OCI-M2 (cell line): ENCODE results near the gene FAM174C.

Experiments
- DNase-seq: peaks from one replicate; lab custom pipeline; 2025; ENCODE audit not compliant: unreplicated experiment; lab: John Stamatoyannopoulos, UW

Gene FAM174C

GRCh38 chr19:1284979-1285736 is 9.8 kb downstream of the FAM174C start:
- no peak for DNase-seq

DNA sequence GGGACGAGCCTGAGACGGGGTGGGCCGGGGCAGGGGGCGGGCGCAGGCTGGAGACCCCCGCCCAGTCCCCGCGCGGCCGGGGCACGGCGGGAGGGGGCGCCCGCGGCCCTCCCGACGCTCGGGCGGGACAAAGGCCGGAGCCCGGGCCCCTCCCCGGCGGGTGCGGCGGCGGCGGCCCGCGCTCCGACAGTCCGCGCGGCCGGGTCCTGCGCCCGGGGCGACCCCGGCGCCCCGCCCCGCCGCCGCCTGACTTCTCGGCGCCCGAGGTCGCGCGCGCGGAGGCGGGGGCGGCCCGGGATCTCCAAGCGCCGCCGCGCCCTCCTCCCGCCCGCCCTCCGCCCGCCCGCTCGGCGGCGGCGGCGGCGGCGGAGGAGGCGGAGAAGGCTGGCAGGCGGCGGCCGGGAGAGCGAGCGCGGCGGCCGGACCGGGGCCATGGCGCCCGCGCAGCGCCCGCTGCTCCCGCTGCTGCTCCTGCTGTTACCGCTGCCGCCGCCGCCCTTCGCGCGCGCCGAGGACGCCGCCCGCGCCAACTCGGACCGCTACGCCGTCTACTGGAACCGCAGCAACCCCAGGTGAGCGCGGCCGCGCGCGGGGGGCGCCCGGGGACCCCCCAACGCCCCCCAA is 10.5 kb downstream of the FAM174C start, which contains the start of gene EFNA2:
Gene EFNA2 (plus strand): TSS at position 137 of the 624 bp plus-strand sequence. CDS start 296 bp downstream, at position 433.
- DNase-seq, result no peak

DNA sequence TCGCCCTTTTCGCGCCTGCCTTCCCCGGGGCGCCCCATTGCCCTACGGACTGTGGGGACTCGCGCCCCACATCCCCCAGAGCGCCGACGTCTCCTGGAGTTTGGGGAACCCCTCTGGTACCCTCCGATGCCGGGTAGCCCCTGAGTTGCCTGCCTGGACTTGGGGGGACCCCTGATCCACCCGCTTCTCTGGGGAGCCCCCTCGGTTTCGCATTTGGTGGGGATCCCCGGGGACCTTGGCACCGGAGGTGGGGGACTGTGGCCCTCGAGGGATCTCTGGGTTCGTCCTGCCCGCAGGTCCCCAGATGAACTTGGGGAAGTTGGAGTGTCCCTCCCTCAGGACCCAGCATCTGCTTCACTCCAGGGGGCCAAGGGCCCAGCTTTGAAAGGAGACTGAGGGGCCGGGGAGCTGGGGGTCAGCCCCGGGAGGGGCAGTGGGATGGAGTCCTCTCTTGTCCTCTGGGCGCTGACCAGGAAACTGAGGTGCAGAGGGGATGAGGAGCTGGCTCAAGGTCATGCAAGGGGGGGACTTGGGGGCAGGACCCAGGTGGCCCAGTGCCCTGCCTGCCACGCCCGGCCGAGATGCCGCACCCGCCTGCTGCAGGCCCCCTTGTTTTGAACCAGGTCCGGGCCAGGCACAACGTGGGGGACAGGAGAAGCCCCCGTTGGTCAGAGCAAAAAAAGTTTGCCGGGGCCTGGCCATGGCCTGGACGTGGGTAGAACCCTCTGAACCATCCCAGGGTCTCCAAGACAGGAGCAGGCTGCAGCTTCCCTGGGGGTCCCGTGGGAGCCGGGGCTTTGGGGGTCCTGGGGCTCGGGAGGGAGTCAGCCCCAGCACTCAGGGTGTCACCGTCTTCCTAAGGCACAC is 11.4 kb downstream of the FAM174C start:
- no peak for DNase-seq

- DNase-seq, result no peak
These were observed 12.3 kb downstream of the FAM174C start for GRCh38 chr19:1287354-1288225.

- no peak for DNase-seq
These were observed 12.9 kb downstream of the FAM174C start for GRCh38 chr19:1288226-1288612.

- no peak for DNase-seq
These were observed 13.7 kb downstream of the FAM174C start for GRCh38 chr19:1288833-1289685.

- DNase-seq, result no peak
These were observed 14.3 kb downstream of the FAM174C start for GRCh38 chr19:1289686-1290025.

GRCh38 chr19:1290196-1290702 is 14.9 kb downstream of the FAM174C start:
- no peak for DNase-seq

DNA sequence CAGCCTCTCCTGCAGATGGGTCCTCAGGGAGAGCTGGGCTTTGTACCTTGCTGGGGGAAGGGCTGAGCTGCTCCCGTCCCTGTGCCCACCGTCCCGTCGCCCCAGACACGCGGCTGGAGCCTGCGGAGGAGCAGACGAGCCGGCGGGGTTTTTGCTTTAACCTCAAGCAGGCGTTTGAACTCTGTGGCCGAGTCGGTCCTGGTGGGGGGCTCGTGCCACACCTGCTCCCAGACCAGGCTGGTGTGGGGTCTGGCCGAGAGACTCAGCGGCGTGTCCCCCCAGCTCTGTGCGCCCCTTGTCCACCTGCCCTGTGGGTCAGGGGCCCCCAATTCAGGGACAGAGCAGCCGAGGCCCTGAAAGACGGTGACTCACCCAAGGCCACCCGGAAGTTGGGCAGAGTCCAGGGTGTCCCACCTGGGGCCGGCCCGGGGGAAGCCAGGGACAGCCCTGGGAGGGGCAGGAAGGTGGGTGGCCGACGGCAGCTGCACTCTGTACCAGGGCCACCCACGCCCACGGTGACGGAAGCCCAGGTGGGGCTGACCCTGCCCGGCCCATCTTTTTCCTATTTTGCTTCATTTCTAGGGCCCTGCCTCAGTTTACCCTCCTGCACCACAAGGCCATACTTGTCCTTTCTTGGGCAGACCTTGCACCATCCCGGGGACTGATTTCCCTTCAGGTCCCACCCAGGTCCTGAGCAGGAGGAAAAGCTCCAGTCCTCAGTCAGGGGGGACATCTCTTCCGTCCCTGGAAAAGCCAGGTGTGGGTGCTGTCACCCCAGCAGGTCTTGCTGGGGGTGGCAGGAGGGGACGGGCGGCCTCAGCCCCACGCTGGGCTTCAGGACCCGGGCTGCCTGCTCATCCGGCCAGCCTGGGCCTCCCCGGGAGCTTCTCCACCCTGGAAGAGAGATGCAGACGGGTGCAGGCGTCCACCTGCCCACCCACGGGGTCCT is 15.6 kb downstream of the FAM174C start:
- DNase-seq, result no peak

- DNase-seq, result no peak
These were observed 16.6 kb downstream of the FAM174C start for GRCh38 chr19:1291761-1292418.

GRCh38 chr19:1292419-1293151 is 17.3 kb downstream of the FAM174C start:
- DNase-seq, result no peak

GRCh38 chr19:1293782-1294604 is 18.7 kb downstream of the FAM174C start:
- DNase-seq, result no peak

GRCh38 chr19:1294688-1295087 is 19.4 kb downstream of the FAM174C start:
- no peak for DNase-seq

GRCh38 chr19:1295169-1296012 is 20.1 kb downstream of the FAM174C start:
- DNase-seq, result no peak

DNA sequence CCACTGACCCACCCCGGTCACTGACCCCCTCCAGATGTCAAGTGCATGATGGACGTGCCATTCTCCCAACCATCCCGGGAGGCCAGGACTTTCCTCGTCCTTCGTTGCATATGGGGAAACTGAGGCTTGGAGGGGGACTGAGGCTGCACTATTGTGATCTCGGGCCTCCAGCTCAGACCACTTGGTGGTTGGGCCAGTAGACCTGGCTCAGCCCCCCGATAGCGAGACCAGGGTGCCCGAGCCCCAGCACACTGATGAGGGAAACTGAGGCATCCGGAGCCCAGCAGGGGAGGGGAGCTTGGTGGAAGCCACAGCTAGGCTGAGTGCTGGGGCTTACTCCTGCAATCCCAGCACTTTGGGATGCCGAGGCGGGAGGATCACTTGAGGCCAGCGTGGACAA is 20.7 kb downstream of the FAM174C start:
- no peak for DNase-seq
